ENCODE measurements around the gene COX4I2.
"Not testable (repeated sequence)": the region's sequence is repeated elsewhere in the genome, so short reads cannot be mapped to it uniquely, and the experiment has no call there.

Gene COX4I2

DNA sequence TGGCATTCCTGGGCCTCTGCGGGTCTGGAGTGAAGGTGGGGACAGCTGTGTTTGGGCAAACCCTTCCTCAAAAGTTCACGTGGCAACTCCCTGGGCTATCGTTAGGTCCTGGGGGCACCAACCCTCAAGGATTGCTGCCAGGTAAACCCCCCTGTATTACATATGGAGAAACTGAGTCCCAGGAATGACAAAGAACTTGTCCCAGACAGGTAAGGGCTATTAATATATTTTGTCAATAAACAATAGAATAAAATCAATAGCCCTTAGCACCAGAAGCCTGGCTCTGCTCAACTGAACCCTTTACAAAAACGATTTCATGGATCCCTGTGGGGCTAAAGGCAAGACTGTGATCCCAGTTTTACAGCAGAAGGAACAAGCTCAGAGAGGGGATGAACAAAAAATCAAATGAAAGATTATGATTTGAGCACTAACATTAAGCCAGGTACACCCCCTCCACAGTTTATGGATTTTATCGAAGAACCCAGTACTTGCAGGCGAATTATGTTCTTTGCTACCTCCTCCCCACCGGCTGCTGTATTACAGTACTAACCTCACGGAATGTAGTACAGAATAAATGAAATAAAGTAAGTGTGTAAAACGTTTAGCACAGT, 30.0 kb upstream of the COX4I2 start:
- no peak for DNase-seq (ENCODE audit: low read depth, low spot score)

DNA sequence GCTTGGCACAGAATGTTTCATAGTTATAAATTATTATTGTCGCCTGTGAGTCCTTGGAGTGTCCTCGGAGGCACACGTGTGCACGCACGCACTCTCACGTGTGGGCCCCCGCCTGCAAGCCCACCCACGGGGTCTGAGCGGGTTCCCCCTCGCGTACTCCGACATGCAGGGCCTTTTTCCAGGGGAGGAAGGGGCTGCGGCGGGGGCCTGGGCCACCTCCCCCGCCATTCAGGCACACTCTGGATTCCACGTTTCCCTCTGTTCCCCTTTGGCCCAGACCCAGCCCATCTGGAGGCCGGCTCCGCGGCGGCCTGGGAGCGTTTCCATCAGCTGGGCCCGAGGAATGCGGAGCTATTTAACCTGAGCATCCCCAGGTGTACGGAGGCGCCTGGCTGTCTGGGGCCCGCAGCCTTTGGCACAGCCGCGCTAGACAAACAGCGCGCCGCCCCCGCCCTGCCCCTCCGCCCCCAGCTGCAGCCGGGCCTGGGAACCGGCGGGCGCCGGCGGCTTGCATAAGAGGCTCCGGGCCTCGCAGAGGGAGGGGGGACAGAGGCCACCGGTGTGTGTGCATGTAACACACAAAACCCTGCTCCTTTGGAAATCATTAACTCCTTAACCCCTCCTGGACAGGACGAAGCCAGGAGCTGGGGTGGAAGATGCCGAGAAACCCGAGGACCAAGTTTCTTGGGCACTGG, 29.3 kb upstream of the COX4I2 start:
- no peak for DNase-seq (ENCODE audit: low read depth, low spot score)

DNA sequence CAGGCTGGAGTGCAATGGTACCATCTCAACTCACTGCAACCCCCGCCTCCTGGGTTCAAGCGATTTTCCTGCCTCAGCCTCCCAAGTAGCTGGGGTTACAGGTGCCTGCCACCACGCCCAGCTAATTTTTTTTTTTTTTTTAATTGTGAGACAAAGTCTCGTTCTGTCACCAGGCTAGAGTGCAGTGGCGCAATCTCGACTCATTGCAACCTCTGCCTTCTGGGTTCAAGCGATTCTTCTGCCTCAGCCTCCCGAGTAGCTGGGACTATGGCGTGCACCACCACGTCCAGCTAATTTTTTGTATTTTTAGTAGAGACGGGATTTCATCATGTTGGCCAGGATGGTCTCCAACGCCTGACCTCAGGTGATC, 25.5 kb upstream of the COX4I2 start:
- not testable (repeated sequence) for DNase-seq (ENCODE audit: low read depth, low spot score)

DNA sequence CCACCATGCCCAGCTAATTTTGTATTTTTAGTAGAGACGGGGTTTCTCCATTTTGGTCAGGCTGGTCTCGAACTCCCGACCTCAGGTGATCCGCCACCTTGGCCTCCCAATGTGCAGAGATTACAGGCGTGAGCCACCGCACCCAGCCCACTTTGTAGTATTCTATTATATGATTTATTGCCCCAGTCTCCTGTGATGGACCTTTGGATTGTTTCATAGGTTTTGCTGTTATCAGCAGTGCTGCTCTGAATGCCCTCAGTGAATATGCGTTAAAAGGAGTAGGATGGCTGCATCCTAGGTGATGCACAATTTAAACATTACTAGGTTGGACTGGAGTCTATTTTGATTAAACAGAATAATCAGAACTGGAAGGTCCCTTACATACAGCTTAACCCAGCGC, 22.3 kb upstream of the COX4I2 start:
- no peak for DNase-seq (ENCODE audit: low read depth, low spot score)

DNA sequence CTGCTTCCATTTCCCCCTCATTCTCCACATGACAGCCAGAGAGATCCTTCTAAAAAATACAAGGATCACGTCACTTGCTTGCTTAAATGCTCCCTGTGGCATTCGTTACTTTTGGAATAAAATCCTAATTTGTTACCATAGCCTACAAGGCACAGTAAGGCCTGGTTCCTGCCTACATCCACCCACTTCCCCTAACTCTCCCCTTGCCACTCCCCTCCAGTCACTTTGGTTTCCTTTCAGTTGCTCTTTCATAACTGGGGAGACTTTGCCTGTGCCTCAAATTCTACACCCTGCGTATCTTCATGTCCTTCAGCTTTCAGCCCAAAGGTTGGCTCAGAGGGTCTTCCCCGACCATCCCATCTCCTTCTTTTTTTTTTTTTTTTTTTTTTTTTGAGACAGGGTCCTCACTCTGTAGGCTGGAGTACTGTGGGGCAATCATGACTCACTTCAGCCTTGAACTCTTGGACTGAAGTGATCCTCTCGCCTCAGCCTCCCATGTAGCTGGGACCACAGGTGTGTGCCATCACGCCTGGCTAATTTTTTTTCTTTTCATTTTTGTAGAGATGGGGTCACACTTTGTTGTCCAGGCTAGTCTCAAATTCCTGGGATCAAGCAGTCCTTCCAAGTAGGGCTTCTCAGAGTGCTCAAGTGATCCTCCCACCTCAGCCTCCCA, 20.1 kb upstream of the COX4I2 start:
- DNase-seq (ENCODE audit: low read depth, low spot score): no peak

DNA sequence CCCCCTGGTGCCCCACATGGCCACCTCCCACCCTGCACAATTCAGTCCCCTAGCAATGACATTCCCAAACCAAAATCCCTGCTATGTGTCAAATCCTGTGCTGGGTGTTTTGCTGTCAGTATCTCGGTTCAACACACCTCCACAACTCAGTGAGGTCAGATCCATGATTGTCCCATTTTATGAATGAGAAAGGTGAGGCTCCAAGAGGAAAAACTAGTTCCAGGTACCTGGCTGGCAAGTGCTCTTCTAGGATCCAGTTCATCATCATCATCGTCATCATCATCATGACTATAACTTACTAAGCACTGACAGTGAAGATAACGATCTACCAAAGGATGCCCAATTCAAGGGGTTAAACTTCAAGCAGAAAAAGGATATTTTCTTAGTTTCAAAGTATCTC, 17.5 kb upstream of the COX4I2 start:
- DNase-seq (ENCODE audit: low read depth, low spot score): no peak

DNA sequence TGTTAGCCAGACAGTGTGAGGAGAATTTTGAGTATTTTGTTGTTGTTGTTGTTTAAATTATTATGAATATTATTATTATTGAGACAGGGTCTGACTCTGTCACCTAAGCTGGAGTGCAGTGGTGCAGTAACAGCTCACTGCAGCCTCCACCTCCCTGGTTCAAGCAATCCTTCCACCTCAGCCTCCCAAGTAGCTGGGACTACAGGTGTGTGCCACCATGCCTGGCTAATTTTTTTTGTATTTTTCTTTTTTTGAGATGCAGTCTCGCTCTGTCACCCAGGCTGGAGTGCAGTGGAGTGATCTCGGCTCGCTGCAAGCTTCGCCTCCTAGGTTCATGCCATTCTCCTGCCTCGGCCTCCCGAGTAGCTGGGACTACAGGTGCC, 14.6 kb upstream of the COX4I2 start:
- not testable (repeated sequence) for DNase-seq (ENCODE audit: low read depth, low spot score)

DNA sequence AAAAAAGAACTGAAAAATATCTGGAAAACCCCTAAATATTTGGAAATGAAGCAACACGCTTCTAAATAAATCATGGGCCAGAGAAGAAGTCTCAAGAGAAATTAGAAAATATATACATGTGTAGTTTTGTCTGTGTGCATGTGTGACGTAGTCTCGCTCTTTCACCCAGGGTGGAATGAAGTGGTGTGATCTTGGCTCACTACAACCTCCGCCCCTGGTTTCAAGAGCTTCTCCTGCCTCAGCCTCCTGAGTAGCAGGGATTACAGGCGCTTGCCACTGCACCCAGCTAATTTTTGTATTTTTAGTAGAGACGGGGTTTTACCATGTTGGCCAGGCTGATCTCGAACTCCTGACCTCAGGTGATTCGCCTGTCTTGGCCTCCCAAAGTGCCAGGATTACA, 11.2 kb upstream of the COX4I2 start:
- DNase-seq (ENCODE audit: low read depth, low spot score): not testable (repeated sequence)

DNA sequence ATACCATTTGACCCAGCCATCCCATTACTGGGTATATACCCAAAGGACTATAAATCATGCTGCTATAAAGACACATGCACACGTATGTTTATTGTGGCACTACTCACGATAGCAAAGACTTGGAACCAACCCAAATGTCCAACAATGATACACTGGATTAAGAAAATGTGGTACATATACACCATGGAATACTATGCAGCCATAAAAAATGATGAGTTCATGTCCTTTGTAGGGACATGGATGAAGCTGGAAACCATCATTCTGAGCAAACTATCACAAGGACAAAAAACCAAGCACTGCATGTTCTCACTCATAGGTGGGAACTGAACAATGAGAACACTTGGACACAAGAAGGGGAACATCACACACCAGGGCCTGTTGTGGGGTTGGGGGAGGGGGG, 9.7 kb upstream of the COX4I2 start:
- not testable (repeated sequence) for DNase-seq (ENCODE audit: low read depth, low spot score)

DNA sequence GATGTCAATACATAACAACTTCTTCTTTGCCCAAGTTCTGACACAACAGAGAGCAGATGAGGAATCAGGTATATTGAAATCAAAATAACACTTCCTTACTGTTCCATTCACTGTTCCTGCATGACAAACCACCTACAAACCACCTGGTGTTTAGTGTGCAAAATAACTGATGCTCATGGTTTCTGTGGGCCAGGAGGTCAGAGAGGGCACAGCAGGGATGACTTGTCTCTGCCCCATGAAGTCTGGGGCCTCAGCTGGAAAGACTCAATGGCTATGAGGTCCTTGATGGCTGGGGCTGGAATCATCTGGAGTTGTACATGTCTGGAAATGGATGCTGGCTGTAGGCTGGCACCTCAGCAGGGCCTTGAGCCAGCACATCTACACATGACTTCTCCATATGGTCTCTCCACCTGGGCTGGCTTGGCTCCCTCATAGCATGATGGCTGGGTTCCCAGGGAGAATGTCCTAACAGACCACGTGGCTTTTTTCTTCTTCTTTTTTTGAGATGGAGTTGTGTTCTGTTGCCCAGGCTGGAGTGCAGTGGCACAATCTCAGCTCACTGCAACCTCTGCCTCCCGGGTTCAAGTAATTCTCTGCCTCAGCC, 7.4 kb upstream of the COX4I2 start:
- DNase-seq (ENCODE audit: low read depth, low spot score): no peak

DNA sequence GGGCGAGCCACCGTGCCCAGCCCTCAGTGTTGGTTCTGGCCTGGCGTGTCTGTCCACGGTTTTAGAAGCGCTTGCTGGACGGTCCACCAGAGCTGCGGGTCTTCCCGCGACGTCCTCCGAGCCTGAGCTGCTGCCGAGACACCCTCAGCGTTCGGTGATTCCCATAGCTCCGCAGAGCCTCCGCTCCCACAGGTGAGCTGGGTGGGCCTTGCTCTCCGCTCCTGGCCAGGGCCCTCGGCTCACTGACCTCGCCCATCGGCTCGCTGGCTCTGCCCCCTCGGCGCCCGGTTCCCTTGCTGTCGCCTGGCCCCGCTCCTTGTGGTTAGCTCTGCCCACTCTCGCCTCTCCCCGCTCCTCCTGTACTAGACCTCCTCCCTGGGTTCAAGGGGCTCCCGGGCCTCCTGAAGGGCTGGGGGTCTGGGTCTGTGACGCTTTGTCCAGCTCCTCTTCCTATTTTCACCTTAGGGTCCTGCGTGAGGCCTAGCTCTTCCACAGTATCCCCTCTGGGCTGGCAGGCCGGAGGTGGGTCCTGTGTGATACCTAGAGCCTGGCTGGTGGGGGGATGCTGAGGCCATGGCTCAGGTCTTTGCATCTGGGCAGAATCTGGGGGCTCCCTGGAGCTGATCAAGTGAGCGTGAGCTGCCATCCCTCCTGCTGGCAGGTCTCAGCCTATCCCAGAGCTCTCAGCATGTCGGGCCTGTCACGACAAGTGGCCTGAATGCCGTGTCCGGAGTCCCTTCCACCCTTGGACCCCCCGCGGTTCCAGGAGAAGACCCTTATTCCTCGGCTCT, 5.0 kb upstream of the COX4I2 start:
- no peak for DNase-seq (ENCODE audit: low read depth, low spot score)

DNA sequence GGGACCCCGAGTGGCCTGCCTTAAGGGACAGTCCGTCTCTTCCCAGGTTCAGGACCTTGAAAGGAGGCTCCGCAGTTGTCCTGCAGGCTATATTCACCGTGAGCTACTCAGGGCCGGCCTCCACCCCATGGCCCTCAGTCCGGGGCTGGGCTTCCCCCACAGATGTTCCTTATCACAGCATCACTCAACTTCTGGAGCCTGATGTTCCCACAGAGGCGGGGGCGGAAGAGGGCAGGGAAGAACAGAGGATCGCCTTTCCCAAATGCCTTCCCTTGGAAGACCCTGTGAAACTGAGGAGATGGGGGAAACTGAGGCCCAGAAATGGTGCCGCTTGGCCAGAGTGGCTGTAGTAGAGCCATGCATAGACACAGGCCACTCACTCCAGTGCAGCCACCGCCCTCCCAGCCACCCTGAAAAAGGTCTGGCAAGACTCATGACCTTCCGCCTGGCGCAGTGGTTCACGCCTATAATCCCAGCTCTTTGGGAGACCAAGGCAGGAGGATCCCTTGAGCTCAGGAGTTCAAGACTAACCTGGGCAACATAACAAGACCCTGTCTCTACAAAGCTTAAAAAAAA, 4.3 kb upstream of the COX4I2 start:
- no peak for DNase-seq (ENCODE audit: low read depth, low spot score)

DNA sequence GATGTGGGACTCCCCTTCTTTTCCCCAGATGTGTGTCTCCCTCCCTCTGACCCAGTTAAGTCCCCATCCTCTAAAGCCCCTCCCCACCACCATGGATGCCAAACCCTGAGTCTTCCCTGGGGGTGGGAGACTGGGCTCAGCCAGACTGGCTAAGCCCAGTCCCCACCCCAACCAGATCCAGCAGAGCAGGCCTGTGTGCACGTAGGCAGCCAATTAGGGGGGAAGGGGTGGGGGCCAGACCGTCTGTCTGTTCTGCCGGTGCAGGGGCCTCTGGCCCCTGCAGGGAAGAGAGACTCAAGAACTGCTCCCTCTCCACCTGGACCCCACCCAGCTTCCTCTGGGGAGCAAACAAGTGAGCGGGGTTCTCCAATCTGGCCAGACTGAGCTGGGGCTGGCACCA, 605 bp downstream of the COX4I2 start:
- DNase-seq (ENCODE audit: low read depth, low spot score): no peak

DNA sequence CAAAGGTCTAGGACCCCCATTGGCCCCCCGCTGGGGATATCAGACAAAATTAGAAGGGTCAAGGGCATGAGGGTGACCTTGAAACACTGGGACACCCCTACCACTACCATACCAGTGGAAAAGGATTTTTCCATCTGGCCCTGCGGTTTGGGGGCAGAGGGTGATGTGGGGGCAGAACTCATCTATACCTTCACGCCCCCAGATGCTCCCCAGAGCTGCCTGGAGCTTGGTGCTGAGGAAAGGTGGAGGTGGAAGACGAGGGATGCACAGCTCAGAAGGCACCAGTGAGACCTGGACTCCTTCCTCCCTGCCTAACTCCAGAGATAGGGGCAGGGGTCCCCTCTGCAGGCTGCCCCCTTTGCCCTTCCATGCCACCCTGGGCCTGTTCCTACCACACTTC, 1.1 kb downstream of the COX4I2 start:
- DNase-seq (ENCODE audit: low read depth, low spot score): no peak

DNA sequence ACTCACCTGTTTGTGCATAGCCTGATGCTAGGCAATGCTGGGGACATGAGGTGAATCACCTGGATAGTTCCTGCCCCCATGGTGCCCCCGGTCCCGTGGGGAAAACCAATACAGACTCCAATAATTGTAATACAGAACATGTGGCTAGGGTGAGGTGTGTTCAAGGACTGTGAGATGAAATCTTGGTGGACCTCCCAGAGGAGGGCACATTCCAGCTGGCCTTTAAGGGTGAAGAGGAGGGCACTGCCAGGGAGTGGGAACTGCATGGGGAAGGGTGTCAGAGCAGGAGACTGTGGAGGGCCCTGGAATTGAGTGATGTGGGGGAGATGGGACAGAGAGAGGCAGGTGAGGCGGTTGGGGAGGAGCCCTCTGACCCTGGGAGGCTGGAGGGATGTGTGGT, 2.5 kb downstream of the COX4I2 start:
- DNase-seq (ENCODE audit: low read depth, low spot score): no peak

DNA sequence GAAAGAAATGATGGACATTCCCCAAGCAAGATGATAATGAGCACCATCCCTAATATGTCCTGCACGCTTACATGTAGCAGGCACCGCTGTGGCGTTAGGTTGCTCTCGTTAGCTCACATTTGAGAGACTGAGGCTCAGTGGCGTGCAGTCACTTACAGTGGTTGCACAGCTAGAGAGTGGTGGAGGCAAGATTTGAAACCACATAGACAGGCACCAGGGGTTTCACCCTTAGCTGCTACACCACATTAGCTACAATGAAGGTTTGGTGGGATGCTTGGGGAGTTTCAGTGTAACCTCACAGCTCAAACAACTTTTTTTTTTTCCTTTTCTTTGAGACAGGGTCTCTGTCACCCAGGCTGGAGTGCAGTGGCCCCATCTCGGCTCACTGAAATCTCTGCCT, 3.7 kb downstream of the COX4I2 start:
- DNase-seq (ENCODE audit: low read depth, low spot score): no peak

DNA sequence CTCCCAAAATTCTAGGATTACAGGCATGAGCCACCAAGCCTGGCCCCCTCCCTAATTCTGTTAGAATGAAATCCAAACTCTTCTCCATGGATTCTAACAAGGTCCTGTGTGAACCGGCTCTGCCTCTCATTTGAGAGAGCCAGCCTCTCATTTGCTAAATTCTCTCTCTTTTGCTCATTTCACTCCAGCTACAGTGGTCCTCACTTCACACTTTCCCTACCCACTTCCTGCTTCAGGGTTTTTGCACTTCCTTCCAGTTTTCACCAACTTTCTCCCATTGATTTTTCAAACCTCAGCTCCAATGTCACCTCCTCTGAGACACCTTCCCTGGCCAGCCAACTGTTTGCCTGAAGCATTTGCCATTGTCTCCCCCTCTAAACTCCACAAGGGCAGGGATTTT, 5.1 kb downstream of the COX4I2 start:
- DNase-seq (ENCODE audit: low read depth, low spot score): no peak

DNA sequence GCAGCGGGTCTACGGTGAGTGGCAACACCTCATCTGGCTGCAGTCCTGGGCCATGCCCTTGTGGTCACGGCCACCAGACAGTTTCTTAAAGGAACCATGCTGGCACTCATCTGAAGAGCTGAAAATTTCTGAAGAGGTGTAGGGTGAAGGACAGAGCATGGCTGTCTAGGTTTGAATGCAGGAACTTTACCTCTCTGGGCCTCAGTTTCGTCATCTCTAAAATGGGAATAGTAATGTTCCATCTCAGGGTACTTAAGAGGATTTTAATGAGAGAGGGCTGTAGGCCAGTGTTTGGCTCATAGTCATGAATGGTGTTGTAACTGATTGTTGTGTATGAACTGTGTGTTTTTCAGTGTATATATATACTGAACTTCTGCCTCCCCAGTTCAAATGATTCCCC, 5.8 kb downstream of the COX4I2 start:
- DNase-seq (ENCODE audit: low read depth, low spot score): no peak

DNA sequence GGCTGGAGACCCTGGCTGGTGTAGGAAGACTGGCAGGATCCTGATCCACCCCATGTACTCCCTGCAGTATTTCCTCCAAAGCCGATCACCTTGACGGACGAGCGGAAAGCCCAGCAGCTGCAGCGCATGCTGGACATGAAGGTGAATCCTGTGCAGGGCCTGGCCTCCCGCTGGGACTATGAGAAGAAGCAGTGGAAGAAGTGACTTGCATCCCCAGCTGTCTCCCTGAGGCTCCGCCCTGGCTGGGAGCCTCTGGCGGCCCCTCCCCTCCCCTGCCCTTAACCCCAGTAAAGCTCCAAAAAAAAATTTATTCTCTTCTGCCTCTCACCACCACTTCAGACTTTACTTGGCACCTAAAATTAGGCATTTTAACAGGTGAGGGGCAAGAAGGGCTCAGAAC, 7.0 kb downstream of the COX4I2 start:
- DNase-seq (ENCODE audit: low read depth, low spot score): no peak

DNA sequence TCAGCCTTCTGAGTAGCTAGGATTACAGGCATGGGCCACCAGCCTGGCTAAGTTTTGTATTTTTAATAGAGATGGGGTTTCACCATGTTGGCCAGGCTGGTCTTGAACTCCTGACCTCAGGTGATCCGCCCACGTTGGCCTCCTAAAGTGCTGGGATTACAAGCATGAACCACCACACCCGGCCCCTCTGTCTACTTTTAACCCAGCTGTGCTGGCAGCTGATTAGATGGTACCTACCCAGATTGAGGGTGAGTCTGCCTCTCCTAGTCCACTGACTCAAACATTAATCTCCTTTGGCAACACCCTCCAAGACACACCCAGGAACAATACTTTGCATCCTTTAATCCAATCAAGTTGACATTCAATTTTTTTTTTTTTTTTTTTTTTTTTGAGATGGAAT, 10.4 kb downstream of the COX4I2 start:
- not testable (repeated sequence) for DNase-seq (ENCODE audit: low read depth, low spot score)

DNA sequence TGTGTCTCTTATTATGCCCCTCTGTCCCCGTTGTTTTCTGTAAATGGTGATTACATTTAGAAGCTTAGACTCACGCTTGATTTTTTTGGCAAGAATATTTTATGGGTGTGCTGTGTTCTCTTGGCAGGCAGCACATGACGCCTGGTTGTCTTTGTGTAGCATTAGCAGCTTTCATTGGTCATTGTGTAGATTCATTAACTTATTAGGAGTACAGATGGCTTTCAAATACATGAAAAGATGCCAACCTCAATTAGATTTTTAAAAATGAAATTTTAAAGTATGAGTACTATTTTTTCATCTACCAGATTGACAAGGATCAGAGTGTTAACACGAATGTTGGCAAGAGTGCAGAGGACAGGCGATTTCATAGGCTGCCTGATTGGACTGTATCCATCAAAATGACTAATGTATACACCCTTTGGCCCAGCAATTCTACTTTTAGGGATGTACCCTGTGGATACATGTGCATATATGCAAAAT, 15.2 kb downstream of the COX4I2 start:
- DNase-seq (ENCODE audit: low read depth, low spot score): no peak

DNA sequence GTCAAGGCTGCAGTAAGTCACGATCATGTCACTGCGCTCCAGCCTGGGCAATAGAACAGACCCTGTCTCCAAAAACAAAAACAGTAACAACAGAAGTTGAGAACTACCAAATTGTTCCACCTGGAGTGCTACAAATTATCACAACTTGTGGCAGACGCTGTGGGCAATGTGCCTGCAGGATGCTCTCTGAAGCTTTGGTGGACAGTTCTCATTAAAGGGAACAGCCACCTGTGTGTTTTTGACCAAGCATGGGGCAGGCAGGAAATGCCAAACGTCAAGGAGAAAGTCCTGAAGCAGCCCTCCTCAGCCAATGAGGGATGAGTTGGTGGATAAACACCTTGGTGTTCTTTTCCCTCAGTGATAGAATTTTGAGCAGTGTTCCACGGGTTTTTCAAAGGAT, 15.8 kb downstream of the COX4I2 start:
- no peak for DNase-seq (ENCODE audit: low read depth, low spot score)

Data from iPS DF 19.7 (cell line).